GM18868 (cell line): ENCODE data around the gene UNC13C.

Experiments used
- ATAC-seq: cut with Tn5 transposase; IDR thresholded peaks from one replicate; pipeline ENCODE4 v1.9.1; 2021; ENCODE audit warnings: mild to moderate bottlenecking, moderate library complexity; ENCODE audit not compliant: unreplicated experiment

The UNC13C gene

DNA sequence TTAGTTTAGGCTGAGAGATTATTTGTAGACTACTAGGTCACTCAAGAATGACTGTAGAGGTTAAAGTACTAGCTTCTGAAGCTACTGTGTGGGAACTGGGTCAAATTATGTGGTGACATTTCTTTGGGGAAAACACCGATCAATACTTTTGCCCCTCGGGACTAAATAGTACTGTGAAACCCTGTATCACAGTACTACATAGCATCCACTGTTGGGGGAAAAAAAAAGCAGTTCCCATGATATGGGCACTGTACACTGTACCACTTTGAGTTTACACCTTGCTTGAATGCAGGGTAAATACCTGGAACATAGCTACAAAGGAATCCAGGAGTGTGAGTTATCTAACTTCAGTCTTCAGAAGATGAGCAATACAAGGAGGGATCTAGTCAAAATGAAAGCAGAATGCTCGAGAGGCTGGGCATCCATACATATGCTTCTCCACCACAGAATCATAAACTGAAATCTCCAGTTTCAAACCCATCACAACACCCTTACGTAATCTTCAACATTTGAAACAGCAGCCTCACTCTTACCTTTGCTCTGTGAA, 311.4 kb downstream of the UNC13C start:
- peak; percentile 94 for ATAC-seq

DNA sequence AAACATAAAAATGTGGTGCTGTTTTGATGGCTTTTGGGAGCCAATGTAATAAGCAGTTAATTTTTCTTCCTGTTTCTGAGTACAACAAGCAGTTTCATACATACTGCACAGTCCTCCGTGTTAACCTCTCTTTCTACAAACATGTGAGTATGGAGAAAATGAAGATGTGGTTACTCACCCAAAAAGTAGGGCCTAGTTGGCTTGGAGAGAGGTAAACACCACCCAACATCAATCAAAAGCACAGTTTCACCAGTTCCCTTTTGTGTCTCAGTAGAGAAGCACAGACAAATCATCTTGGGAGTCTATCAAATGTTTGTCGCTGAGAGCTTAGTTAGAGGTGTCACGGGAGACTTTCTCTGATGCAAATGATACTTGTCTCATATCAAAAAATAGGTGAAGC, 320.2 kb downstream of the UNC13C start:
- peak; percentile 91 for ATAC-seq

DNA sequence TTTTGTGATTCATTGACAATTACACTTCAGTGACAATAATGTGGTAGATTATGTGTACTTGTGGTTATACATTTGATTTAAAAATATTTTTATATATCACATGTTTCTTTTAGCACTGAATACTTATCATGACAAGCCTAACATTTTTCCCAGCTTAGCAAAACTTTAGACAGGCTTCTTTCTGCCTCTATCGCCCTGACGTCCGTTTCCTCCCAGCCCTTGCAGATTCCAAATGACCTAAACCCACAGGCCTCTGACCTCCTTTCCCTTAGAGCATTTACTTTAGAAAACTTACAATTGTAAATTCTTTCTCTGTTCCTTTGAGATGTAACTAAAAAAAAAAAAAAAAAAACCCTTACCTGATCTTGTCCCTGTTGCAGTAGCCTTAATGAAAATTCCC, 326.1 kb downstream of the UNC13C start:
- ATAC-seq, result no peak

DNA sequence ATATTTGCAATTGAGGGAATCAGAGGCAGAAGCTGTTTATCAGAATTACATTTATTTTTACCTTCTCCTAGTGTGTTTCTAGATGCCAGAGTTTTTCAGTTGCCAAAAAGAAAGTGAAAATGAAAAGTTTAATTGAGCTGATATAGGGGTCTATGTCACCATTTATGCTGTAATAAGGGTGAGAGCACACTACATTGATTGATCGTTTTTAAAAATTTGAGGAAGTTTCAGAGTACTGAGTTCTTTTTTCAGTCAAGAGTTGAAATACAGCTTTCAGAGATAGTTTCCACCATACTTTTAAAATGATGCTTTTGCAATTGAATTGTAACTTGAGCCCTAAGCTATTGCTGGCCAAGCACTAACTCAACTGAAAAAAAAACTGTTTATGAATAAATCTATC, 326.9 kb downstream of the UNC13C start:
- ATAC-seq, result no peak

DNA sequence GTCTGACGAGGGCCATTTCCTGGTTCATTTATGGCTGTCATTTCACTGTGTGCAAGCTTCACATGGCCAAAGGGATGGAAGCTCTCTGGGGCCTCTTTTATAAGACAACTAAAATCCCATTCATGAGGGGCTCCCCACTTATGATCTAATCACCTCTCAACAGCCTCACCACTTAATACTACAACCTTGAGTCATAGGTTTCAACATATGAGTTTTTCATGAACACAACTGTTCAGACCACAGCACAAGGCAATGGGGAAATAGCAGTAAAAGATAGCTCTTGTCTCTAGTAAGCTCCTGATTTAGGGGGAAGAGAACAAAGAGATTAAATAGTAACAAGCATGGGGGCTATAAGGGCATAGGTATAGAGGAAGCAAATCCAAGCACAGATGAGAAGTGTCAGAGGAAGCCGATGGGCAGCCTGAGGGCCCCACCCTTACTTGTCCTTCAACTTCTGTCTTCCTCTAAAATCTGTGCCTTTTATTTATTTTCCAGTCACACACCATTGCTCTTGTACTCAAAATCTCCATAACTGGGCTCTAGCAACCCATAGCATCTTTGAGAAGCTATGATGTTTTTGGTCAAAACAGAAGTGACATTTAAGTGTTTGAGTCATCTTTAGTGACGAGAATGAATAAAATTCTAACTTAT, 329.1 kb downstream of the UNC13C start:
- ATAC-seq, result peak; percentile 91

DNA sequence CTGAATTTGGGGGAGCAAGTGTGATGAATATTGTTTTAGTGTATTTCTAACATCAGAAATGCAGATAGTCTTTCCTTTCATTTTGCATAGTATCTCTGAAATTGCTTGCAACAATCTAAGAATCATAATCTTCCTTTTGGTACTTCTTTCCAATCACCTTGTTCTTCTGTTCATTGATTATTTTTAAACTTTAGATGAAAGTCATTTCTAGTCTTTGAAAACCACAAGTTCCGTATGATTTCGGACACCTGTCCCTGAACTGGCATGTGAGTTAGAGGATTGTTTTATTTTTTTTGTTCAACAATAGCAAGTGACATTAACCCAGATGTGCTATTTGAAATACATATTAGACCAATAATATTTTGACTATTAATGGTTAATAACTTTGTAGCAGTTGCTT, 329.7 kb downstream of the UNC13C start:
- peak; percentile 14 for ATAC-seq

DNA sequence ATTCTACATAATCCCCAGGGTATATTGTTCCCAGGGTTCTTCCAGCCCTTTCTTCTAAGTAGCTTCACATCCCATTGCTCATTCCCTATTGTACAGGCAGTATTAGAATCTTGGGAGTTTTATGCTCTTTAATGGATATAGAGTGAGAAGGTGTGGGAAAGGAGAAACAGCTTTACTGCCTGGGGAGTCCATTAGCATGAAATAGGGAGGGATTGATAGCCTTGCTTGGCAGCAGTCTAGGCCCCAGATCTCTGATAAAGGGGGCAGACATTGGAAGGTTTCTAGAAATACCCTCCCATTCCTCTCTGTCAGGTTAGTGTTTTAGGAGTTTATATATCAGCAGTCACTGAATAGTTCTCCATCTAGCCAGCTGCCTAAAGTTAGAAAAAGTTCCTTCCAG, 334.3 kb downstream of the UNC13C start:
- no peak for ATAC-seq

DNA sequence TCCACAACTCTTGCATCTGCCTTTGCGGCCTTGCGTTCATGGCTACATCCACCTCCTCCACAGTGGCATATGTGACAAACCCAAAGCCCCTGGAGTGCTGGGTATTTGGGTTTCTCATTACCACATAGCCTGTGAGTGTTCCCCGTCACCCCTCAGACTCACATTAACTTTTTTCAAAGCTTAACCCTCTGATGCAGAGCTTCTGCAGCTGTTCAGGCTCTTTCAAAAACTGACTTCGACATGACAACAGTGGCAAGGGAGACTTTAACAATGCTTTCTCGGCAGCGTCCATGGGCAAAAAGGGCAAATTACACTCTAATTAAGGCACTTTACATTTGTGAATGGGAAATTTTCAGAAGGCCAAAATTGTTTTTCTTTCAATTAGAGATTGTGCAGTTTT, 343.2 kb downstream of the UNC13C start:
- no peak for ATAC-seq

DNA sequence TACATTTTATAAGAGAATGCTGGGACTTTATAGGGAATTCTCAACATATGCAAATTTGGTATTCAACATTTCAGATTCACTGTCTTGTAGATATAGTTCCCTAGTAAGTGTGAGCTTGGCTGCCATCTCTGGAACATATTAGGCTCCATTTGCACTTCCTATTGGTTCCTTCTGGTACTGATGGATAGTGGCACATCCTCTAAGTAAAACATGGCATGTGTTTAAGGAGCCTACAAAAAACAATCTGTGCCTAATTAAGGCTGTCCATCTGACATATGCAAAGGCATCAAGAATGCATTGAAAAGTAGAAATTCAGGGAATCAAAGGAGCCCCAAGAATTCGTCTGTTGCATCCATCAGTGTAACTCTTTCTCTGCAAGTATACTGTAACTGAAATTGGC, 344.1 kb downstream of the UNC13C start:
- ATAC-seq, result no peak

DNA sequence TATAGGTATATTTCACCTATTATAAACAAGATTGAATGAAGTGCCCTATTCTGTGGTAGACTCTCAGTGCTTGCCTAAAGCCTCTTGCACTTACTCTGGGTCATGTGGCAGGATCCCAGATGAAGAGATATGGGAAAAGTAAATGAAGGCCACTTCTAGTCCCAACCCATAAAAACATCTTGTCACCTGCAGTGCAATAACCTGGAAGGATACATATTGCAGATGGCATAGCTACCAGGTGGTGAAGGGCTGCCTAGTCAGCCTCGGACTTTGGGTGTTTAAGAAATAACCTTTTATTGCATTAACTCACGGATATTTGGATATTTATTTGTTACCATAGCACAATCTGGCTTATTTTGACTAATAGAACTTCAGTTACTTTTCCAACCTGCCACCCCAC, 367.1 kb downstream of the UNC13C start:
- no peak for ATAC-seq

DNA sequence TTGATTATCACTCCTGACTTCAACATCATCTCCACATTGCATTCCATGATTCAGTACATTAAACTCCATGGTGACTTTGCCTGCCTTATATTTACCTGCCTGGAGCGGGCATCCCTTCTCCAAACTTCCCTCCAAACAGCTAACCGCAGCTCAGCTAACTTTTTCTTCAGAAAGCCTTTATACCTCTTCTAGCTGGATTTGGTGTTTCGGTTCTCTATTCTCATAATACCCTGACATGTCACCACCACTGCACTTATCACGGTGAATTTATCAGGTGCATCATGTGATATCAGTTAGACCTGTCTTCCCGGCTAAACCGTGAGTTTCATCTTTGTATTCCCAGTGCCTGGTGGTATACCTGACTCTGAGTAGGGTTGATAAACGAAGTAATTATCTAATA, 367.6 kb downstream of the UNC13C start:
- no peak for ATAC-seq

DNA sequence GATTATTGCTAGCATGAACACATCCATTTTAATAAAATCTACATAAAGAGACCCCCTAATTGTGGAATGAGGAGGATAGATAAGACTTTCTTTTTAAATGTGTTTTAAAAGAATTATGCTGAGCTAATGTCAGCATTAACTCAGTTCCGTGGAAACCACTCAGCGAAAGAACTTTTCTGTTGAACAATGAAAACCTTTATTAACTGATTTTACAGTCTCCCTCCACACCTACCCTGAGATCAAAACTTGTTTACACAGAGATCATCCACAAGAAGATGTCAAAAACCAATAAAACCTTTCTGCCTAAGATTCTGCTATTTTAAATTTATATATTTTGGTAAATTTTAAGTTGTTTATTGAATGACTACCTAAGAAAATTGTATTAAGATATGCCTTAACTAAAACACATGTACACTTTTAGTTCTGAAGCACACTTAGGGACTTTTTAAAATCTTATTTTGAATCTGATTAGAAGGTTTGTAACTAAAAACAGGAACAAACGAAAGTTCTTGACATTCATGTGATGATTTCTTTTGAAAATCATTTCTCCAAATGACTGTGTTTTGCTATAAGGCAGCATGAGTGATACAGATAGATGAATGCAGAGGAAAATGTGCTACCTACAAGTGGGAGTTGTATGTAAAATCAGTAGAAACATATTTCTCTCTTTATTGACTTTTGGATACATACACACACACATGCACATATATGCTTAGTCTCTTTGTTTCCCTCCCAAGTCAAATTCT, 369.0 kb downstream of the UNC13C start:
- ATAC-seq, result peak; percentile 95

DNA sequence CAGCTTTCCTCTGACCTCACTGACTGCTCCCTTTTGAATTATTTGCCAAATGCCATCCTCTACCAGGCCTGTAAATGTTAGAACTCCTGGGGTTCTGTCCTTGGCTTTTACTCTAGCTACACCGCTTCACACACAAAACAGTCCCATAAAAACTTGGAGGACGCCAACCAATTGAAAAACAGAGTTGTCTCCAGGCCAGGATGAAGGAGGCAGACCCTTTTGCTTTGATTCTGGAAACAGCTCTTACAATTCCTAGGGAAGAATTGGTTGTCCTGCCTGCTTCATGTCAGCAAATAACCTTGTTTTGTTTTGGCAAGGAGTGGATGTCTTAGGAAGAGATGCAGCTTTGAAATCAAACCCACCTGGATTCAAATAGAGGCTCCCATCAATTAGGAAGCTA, 375.5 kb downstream of the UNC13C start:
- ATAC-seq, result no peak

DNA sequence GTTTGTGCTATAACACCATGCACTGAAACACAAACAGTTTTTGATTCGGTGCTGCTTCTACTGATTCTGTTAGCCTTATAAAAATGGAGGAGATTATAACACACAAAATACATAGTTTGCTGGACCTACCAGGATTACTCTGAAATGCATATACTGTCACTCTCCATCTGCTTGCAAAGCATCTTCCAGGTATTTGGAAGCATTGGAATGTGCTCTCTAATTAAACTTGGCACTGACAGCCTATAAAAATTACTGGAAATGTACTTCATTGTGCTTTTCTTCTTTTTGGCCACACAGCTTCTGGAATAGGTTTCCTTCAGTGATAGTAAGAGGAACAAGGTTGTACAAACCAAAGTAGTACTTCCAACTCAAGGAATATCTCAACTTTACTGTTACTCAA, 376.1 kb downstream of the UNC13C start:
- ATAC-seq, result no peak

DNA sequence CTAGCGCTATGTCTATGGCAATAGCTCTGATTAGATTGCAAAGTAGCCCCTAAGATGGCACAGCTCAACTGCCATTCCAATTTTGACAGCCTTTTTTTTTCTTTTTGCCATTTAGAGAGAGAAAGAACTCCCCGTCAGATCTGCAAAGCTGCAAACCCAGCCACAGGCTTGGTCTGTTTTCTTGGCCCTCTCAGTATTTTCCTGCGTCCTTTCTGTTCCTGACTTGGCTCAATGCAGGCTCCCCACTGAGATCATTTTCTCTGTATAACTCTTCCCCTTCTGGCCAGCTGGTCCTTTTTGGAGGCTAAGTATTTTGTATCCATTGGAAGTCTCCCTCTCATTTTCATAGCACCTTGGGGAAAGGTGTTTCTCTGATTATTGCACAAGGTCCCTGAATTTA, 386.7 kb downstream of the UNC13C start:
- ATAC-seq, result no peak

DNA sequence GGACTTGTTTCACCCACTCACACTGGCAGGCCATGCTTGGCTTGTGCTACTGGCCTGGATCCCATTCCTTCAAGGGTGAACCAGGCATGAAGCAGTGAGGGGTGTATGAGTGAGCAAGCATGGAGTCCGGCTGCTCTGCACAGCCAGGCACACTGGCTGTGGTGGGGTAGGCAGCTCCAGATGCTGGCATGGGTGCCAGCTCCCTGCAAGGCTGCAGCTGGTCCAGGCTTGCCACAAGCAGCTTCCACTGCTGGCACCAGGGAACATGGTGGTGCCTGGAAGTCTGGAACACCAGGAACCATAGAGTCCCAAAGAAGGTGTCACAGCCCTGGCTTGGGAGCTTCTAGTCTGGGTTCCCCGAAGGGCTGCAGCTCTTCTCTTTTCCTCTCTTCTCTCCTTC, 395.1 kb downstream of the UNC13C start:
- ATAC-seq, result no peak

DNA sequence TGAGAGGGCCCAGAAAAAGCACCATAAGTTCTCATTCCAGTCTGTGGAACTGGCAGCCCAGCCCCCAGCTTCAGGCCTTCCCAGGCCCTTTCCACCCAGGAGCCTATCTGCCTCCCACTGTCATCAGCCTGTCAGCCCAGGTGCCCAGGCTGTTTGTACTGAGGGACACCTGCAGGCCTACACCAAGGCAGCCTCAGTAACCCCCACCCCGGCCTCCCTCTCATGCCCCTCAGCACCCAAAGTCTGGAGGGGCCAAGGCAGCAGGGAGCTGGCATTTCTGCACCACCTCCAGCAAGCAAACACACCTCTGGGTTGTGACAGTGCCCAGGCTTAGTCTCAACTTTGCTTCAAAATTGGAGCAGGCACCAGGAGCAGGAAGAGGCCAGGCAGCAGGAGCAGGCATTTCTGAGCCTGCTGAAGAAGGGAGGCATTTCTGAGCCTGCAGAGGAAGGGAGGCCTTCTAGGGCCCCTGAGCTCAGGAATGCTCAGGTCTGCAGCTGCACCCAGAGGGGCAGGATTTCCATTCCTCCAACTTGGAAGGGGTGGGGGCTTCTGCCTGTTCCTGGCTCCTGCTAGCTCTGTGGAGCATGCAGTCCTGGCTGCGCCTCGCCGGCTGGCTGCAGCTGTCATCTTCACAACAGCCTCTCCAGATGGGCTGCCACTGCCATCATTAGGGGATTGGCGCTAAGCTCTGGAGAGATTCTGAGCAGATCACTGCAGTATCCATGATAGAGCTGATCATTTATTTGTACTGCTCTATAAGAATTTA, 396.1 kb downstream of the UNC13C start:
- ATAC-seq, result no peak

DNA sequence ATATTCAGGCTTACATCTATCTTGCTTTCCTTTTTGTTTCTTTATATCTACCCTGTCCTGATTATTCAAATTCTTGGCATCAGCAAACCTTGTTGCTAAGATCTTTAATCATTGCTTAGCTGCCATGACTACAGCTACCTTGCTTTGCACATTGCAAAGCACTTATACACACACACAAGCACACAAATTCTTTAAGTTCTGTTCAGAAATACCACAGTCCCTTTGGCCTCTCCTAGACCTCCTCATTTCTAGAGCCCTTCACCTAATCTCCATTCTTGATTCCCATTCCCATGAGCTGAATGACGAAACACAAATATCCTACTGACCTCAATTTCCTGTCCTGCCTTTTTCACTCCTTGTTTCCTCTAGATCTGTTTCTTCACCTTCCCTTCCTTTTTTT, 409.6 kb downstream of the UNC13C start:
- ATAC-seq, result no peak

DNA sequence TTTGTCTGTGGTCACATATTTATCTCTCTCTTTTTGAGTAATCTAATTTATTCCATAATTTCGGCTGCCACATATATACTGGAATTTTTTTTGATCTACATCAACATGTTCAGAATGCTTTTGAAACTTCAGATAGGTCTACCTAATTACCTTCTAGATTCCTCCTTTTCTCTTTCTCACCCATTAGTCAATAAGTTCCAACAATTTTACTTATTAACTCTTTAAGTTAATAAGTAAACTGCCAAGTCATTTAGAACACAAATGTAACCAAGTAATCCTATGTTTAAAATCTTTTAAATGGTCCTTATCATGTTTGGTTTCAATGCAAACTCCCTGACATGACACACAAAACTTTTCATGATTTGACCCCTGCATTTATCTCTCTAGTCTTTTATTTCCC, 410.5 kb downstream of the UNC13C start:
- no peak for ATAC-seq

DNA sequence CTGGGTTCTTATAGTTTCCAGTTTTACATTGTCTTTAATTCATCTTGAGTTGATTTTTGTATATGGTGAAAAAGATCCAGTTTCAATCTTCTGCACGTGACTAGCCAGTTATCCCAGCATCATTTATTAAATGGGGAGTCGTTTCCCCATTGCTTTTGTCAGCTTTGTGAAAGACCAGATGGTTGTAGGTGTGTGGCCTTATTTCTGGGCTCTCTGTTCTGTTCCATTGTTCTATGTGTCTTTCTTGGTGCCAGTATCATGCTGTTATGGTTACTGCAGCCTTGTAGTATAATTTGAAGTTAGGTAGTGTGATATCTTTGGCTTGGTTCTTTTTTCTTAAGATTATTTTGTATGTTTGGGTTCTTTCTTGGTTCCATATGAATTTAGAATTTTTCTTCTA, 432.2 kb downstream of the UNC13C start:
- ATAC-seq, result no peak

DNA sequence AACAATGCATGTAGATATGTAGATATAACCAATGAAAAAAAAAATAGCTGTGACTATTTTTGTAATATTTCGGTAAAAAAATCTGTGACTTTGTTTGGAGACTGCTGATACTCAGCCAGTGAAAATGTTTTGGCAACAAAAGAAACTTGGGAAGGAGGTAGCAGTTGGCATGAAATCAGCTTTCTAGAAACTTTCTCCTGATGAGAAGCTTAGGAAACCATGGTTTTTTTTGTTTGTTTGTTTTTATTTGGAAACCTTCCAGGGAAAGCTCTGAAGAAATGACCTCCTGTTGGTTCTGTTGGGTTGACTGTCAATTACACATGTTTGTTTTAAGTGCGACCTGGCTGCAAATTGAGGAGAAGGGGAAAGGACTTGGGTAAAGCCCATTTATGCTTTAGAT, 445.9 kb downstream of the UNC13C start:
- ATAC-seq, result no peak

DNA sequence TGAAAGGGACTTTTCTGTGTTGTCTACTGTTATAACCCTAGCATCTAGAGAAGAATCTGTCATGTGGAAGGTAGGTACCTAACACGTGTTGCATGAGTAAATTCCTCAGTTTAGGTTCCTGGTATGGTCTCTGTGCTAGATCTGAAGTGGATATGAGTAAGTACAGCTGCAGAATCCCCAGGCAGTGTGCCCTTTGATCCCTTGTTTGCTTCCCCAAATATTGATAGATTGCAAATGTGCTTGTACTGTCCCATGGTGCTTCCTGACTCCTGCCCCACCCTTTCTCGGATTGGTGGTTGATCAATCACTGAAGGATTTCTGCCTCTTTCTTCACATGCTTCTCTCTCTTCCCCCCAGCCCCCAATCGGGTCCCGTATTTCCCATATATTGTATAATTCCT, 450.4 kb downstream of the UNC13C start:
- no peak for ATAC-seq
